ENCODE results near the gene BET1.

- no peak for TF ChIP-seq CTCF (conservative IDR thresholded peaks at IDR 0.05; ENCODE audit: low read depth, low read length)
- TF ChIP-seq EZH2 (IDR thresholded peaks at IDR 0.05; ENCODE audit: low read length, unreplicated experiment) = no peak
Measured at GRCh38 chr7:93987297-93987696, 16.9 kb downstream of the BET1 start.
